Activated CD8-positive, alpha-beta memory T cell treated with anti-CD3 and anti-CD28 coated beads, Interleukin-2, amount 10 ng/mL, durations not matched to agents 7 days and 5 days (primary cell): ENCODE data around the gene FOXRED1. TPM values are rescaled to one million over a fixed set of nuclear protein-coding genes. Genes with fewer than 3 reads are reported as not detected.

Experiments used
- ATAC-seq: fragments of 150-1000 bp; cut with Tn5 transposase; one replicate; pipeline ENCODE4 v1.10.0; 2021; ENCODE audit warnings: moderate library complexity
- CTCF ChIA-PET: fragments of 350-600 bp; sonication (Branson Sonifier 250); formaldehyde crosslinking; loops from one replicate; lab custom pipeline; 2021; ENCODE audit warnings: antibody characterized with exemption; lab: Charles Lee
- DNase-seq: peaks from one replicate; pipeline ENCODE4 v3.0.0-alpha.2; 2020
- H3K27ac Mint-ChIP-seq: one replicate; pipeline ENCODE4 v1.8.0; 2021; ENCODE audit warnings: mild to moderate bottlenecking, mixed read lengths
- H3K27me3 Mint-ChIP-seq: one replicate; pipeline ENCODE4 v1.8.0; 2021; ENCODE audit warnings: mixed read lengths
- H3K36me3 Mint-ChIP-seq: one replicate; pipeline ENCODE4 v1.8.0; 2021; ENCODE audit warnings: mild to moderate bottlenecking, mixed read lengths
- H3K4me1 Mint-ChIP-seq: one replicate; pipeline ENCODE4 v1.8.0; 2021; ENCODE audit warnings: mixed read lengths
- H3K4me3 Mint-ChIP-seq: one replicate; pipeline ENCODE4 v1.8.0; 2021; ENCODE audit warnings: mild to moderate bottlenecking, moderate library complexity, mixed read lengths
- H3K9me3 Mint-ChIP-seq: one replicate; pipeline ENCODE4 v1.8.0; 2022; ENCODE audit warnings: low read depth, mixed read lengths
- total RNA-seq, 2 experiments: library from RNA; stranded (reverse); gene quantifications; one replicate each; pipeline ENCODE4 v1.2.3, GENCODE V29; 2021

FOXRED1 gene
- total RNA-seq = 10 to 100 TPM; 44.7 to 46.8 TPM

GRCh38 chr11:126268708-126269579, at the start of gene FOXRED1, which contains the start of gene SRPRA:
FOXRED1 (plus strand) TSS chr11:126269154; CDS start chr11:126269207, 53 bp downstream.
SRPRA (minus strand) TSS chr11:126268895; CDS start chr11:126268804, 91 bp downstream.
- peak within 1 kb of the TSS; percentile 88 for H3K27ac Mint-ChIP-seq
- H3K4me1 Mint-ChIP-seq = peaks cover 40% of the 10 kb centered on the region
- H3K27me3 Mint-ChIP-seq = no peaks in the 10 kb centered on the region
- H3K4me3 Mint-ChIP-seq = peak within 1 kb of the TSS; percentile 83
- peak; percentile 99 for ATAC-seq
- peaks cover 49% of the 10 kb centered on the region for H3K36me3 Mint-ChIP-seq
- CTCF ChIA-PET = interaction anchor here (0.9 to 2.1 kb wide), 2 partner anchors 14 to 345 kb away, joined by 3 to 10 read pairs; partner anchors contain the start of gene TIRAP
- no peaks in the 10 kb centered on the region for H3K9me3 Mint-ChIP-seq
- peak; percentile 100 for DNase-seq

GRCh38 chr11:126219547-126219946, 49.4 kb upstream of the FOXRED1 start:
- Mint-ChIP-seq H3K4me1 (peaks cover 20% of the 10 kb centered on the region), H3K27ac (no peak overlapping the region), H3K27me3 (no peaks in the 10 kb centered on the region), H3K4me3 (no peak overlapping the region), H3K9me3 (no peaks in the 10 kb centered on the region), H3K36me3 (no peaks in the 10 kb centered on the region)
- no peak for ATAC-seq
- CTCF ChIA-PET = interaction anchor here (0.6 to 1.6 kb wide), 3 partner anchors 13 to 559 kb away, joined by 3 to 4 read pairs (median 4); partner anchors contain the start of gene PUS3
- DNase-seq = no peak

- Mint-ChIP-seq H3K4me3 (no peak overlapping the region), H3K27ac (no peak overlapping the region), H3K9me3 (peaks cover 2% of the 10 kb centered on the region), H3K4me1 (no peaks in the 10 kb centered on the region), H3K36me3 (peaks cover 7% of the 10 kb centered on the region), H3K27me3 (no peaks in the 10 kb centered on the region)
- DNase-seq = no peak
- ATAC-seq = no peak
- CTCF ChIA-PET = no interaction called here
Observed at GRCh38 chr11:126224647-126225294, 44.2 kb upstream of the FOXRED1 start.

- peaks cover 2% of the 10 kb centered on the region for H3K9me3 Mint-ChIP-seq
- no peaks in the 10 kb centered on the region for H3K27me3 Mint-ChIP-seq
- no peaks in the 10 kb centered on the region for H3K4me1 Mint-ChIP-seq
- ATAC-seq (no peak), DNase-seq (no peak)
- CTCF ChIA-PET = no interaction called here
- no peak overlapping the region for H3K27ac Mint-ChIP-seq
- H3K36me3 Mint-ChIP-seq = peaks cover 7% of the 10 kb centered on the region
- no peak overlapping the region for H3K4me3 Mint-ChIP-seq
Observed at GRCh38 chr11:126225295-126225665, 43.7 kb upstream of the FOXRED1 start.

- Mint-ChIP-seq H3K4me1 (no peaks in the 10 kb centered on the region), H3K36me3 (peaks cover 7% of the 10 kb centered on the region), H3K27ac (no peak overlapping the region), H3K4me3 (no peak overlapping the region), H3K27me3 (no peaks in the 10 kb centered on the region), H3K9me3 (peaks cover 2% of the 10 kb centered on the region)
- CTCF ChIA-PET = no interaction called here
- ATAC-seq (no peak), DNase-seq (no peak)
Observed at GRCh38 chr11:126226334-126227084, 42.4 kb upstream of the FOXRED1 start.

- CTCF ChIA-PET = no interaction called here
- Mint-ChIP-seq H3K4me3 (no peak overlapping the region), H3K27me3 (no peaks in the 10 kb centered on the region), H3K36me3 (peaks cover 7% of the 10 kb centered on the region), H3K27ac (no peak overlapping the region), H3K4me1 (no peaks in the 10 kb centered on the region), H3K9me3 (peaks cover 2% of the 10 kb centered on the region)
- DNase-seq (no peak), ATAC-seq (no peak)
Observed at GRCh38 chr11:126229858-126230540, 39.0 kb upstream of the FOXRED1 start.

- CTCF ChIA-PET = interaction anchor here (1.6 kb wide), 1 partner anchor 12 kb away, joined by 4 read pairs; no protein-coding TSS in a partner anchor
- Mint-ChIP-seq H3K36me3 (peaks cover 5% of the 10 kb centered on the region), H3K9me3 (no peaks in the 10 kb centered on the region), H3K27ac (no peak overlapping the region), H3K27me3 (no peaks in the 10 kb centered on the region), H3K4me3 (no peak overlapping the region), H3K4me1 (no peaks in the 10 kb centered on the region)
- DNase-seq (no peak), ATAC-seq (no peak)
Observed at GRCh38 chr11:126231725-126232459, 37.1 kb upstream of the FOXRED1 start.

GRCh38 chr11:126232683-126233082, 36.3 kb upstream of the FOXRED1 start:
- Mint-ChIP-seq H3K4me3 (no peak overlapping the region), H3K9me3 (no peaks in the 10 kb centered on the region), H3K4me1 (no peaks in the 10 kb centered on the region), H3K27me3 (no peaks in the 10 kb centered on the region), H3K27ac (no peak overlapping the region), H3K36me3 (peaks cover 5% of the 10 kb centered on the region)
- ATAC-seq (no peak), DNase-seq (no peak)
- CTCF ChIA-PET = interaction anchor here (1.6 kb wide), 1 partner anchor 13 kb away, joined by 4 read pairs; no protein-coding TSS in a partner anchor

- H3K27ac Mint-ChIP-seq = no peak overlapping the region
- no peaks in the 10 kb centered on the region for H3K4me1 Mint-ChIP-seq
- ATAC-seq = no peak
- no peaks in the 10 kb centered on the region for H3K9me3 Mint-ChIP-seq
- no peaks in the 10 kb centered on the region for H3K27me3 Mint-ChIP-seq
- H3K4me3 Mint-ChIP-seq = no peak overlapping the region
- no peak for DNase-seq
- CTCF ChIA-PET = interaction anchor here (1.6 kb wide), 1 partner anchor 14 kb away, joined by 4 read pairs; no protein-coding TSS in a partner anchor
- peaks cover 8% of the 10 kb centered on the region for H3K36me3 Mint-ChIP-seq
Observed at GRCh38 chr11:126233391-126233790, 35.6 kb upstream of the FOXRED1 start.

GRCh38 chr11:126246636-126247035, 22.3 kb upstream of the FOXRED1 start:
- H3K27me3 Mint-ChIP-seq = no peaks in the 10 kb centered on the region
- peaks cover 8% of the 10 kb centered on the region for H3K36me3 Mint-ChIP-seq
- CTCF ChIA-PET = no interaction called here
- DNase-seq (no peak), ATAC-seq (no peak)
- H3K27ac Mint-ChIP-seq = no peak overlapping the region
- H3K9me3 Mint-ChIP-seq = no peaks in the 10 kb centered on the region
- H3K4me3 Mint-ChIP-seq = no peak overlapping the region
- no peaks in the 10 kb centered on the region for H3K4me1 Mint-ChIP-seq

- Mint-ChIP-seq H3K27ac (no peak overlapping the region), H3K4me3 (no peak overlapping the region), H3K4me1 (no peaks in the 10 kb centered on the region), H3K36me3 (peaks cover 9% of the 10 kb centered on the region), H3K9me3 (no peaks in the 10 kb centered on the region), H3K27me3 (no peaks in the 10 kb centered on the region)
- CTCF ChIA-PET = no interaction called here
- ATAC-seq (no peak), DNase-seq (no peak)
Observed at GRCh38 chr11:126253265-126253664, 15.7 kb upstream of the FOXRED1 start.

GRCh38 chr11:126254819-126255218, 14.1 kb upstream of the FOXRED1 start:
- DNase-seq = no peak
- no peaks in the 10 kb centered on the region for H3K4me1 Mint-ChIP-seq
- H3K9me3 Mint-ChIP-seq = no peaks in the 10 kb centered on the region
- CTCF ChIA-PET = no interaction called here
- H3K4me3 Mint-ChIP-seq = no peak overlapping the region
- peaks cover 9% of the 10 kb centered on the region for H3K36me3 Mint-ChIP-seq
- no peak for ATAC-seq
- H3K27ac Mint-ChIP-seq = no peak overlapping the region
- H3K27me3 Mint-ChIP-seq = no peaks in the 10 kb centered on the region
